Endothelial cell of umbilical vein (primary cell): Measurements from ENCODE around the gene TAOK2. TPM values are rescaled to one million over a fixed set of nuclear protein-coding genes. Genes with fewer than 3 reads are reported as not detected.
A peak's percentile ranks its signal among the peaks of the same experiment; 100 is the strongest.

Experiments
- BruUV-seq: library from RNA; stranded (reverse); fragments of 400-500 nt; replicated peaks from 2 replicates; lab custom pipeline; 2021; lab: Mats Ljungman, UMichigan
- CTCF ChIA-PET: fragments of 300-600, 350-600 bp; sonication (Branson Sonifier 250); formaldehyde crosslinking; loops from one replicate; lab custom pipeline; 2021; ENCODE audit warnings: antibody characterized with exemption, inconsistent platforms; lab: Charles Lee
- POLR2A ChIA-PET: fragments of 300-600, 350-600 bp; sonication (Branson Sonifier 250); formaldehyde crosslinking; loops from one replicate; lab custom pipeline; 2021; ENCODE audit warnings: antibody characterized with exemption, inconsistent platforms; lab: Charles Lee
- DNase-seq: peaks from one replicate; pipeline ENCODE4 v3.0.0-alpha.2; 2011; ENCODE audit warnings: low read depth, low spot score
- FAIRE-seq: peaks from 2 replicates; lab custom pipeline; 2011; peaks lifted over from hg19 to GRCh38; lab: Jason Lieb, UNC
- H2AFZ ChIP-seq: 2 replicates; pipeline ENCODE4 v1.6.0; 2012; ENCODE audit warnings: low read depth, low read length, control low read depth, inconsistent platforms
- H3K27ac ChIP-seq: 2 replicates; pipeline ENCODE4 v1.5.1; 2011; ENCODE audit warnings: low read depth, mild to moderate bottlenecking, control low read depth, low read length, moderate library complexity; ENCODE audit not compliant: insufficient read depth
- H3K27me3 ChIP-seq, 2 experiments: 2 replicates each; pipeline versions ENCODE4 v1.6.0 to v1.6.1; 2011; ENCODE audit warnings: low read length in 2 of 2, mixed read lengths in 1 of 2; ENCODE audit not compliant: control insufficient read depth in 2 of 2, insufficient read depth in 2 of 2
- H3K36me3 ChIP-seq, 2 experiments: 2 replicates in 1 of 2; 3 replicates in 1 of 2; pipeline ENCODE4 v1.5.1; 2011; ENCODE audit warnings: low read length in 2 of 2, mild to moderate bottlenecking in 1 of 2, moderate library complexity in 1 of 2; ENCODE audit not compliant: control insufficient read depth in 2 of 2, insufficient read depth in 2 of 2; ENCODE audit errors: extremely low read depth in 1 of 2
- H3K4me1 ChIP-seq: 3 replicates; pipeline ENCODE4 v1.5.1; 2011; ENCODE audit warnings: mild to moderate bottlenecking, low read length; ENCODE audit not compliant: control insufficient read depth, insufficient read depth; ENCODE audit errors: extremely low read depth
- H3K4me2 ChIP-seq: 2 replicates; pipeline ENCODE4 v1.6.1; 2011; ENCODE audit warnings: low read length, control low read depth, mixed read lengths; ENCODE audit not compliant: insufficient read depth
- H3K4me3 ChIP-seq, 3 experiments: fragments of 200-600 bp in 1 of 3; sonication (generic), shearing (Covaris generic) in 1 of 3; replicated peaks in 1 of 3; 2 replicates each; pipeline ENCODE4 v1.5.1; 2011 to 2016; ENCODE audit warnings: control low read depth in 3 of 3, low read length in 3 of 3, mild to moderate bottlenecking in 2 of 3, inconsistent platforms in 1 of 3, low read depth in 1 of 3, moderate library complexity in 1 of 3; ENCODE audit not compliant: insufficient read depth in 1 of 3
- H3K79me2 ChIP-seq: 2 replicates; pipeline ENCODE4 v1.6.0; 2012; ENCODE audit warnings: low read length, inconsistent platforms; ENCODE audit not compliant: control insufficient read depth, insufficient read depth
- H3K9ac ChIP-seq: replicated peaks from 2 replicates; pipeline ENCODE3; 2011; ENCODE audit warnings: low read length, control low read depth; ENCODE audit not compliant: insufficient read depth; ENCODE audit errors: extremely low read depth
- H3K9me1 ChIP-seq: replicated peaks from 3 replicates; pipeline ENCODE4 v1.6.0; 2011; ENCODE audit warnings: mild to moderate bottlenecking, low read length; ENCODE audit not compliant: control insufficient read depth, insufficient read depth; ENCODE audit errors: extremely low read depth
- H3K9me3 ChIP-seq: replicated peaks from 2 replicates; pipeline ENCODE4 v1.5.1; 2012; ENCODE audit warnings: low read length, inconsistent platforms; ENCODE audit not compliant: control insufficient read depth, insufficient read depth
- H4K20me1 ChIP-seq: replicated peaks from 2 replicates; pipeline ENCODE3; 2011; ENCODE audit warnings: mild to moderate bottlenecking, low read length; ENCODE audit not compliant: control insufficient read depth, insufficient read depth; ENCODE audit errors: extremely low read depth
- FOS ChIP-seq: IDR thresholded peaks from 2 replicates; pipeline ENCODE4 v1.6.1; 2011; ENCODE audit warnings: mild to moderate bottlenecking, low read length, moderate library complexity, borderline replicate concordance; ENCODE audit not compliant: insufficient read depth
- GATA2 ChIP-seq: IDR thresholded peaks from 2 replicates; pipeline ENCODE4 v1.7.0; 2011; ENCODE audit warnings: low read depth, mild to moderate bottlenecking, moderate library complexity, mixed read lengths, low read length; ENCODE audit not compliant: insufficient read length, insufficient read depth
- JUN ChIP-seq: IDR thresholded peaks from 2 replicates; pipeline ENCODE4 v1.6.1; 2011; ENCODE audit warnings: borderline replicate concordance, low read depth; ENCODE audit not compliant: insufficient read length, insufficient read depth
- MYC ChIP-seq: IDR thresholded peaks from one replicate; pipeline ENCODE4 v1.6.1; 2011; ENCODE audit warnings: mild to moderate bottlenecking, low read depth, low read length
- POLR2A ChIP-seq: IDR thresholded peaks from 2 replicates; pipeline ENCODE4 v1.6.1; 2012; ENCODE audit warnings: low read depth, mild to moderate bottlenecking, control low read depth, low read length
- POLR2AphosphoS5 ChIP-seq: IDR thresholded peaks from 2 replicates; pipeline ENCODE4 v1.6.1; 2012; ENCODE audit warnings: low read depth, mild to moderate bottlenecking, control low read depth, low read length, moderate library complexity; ENCODE audit not compliant: insufficient read depth
- dilution Hi-C: fragments of 300-500 bp; cut with MboI; formaldehyde crosslinking; loops from one replicate; pipeline ENCODE4 v1.15.0; 2019; ENCODE audit warnings: low sequenced_read_pairs; ENCODE audit not compliant: extremely low pct_ligation_motif_present
- intact Hi-C: fragments of 100-400 bp; cut with micrococcal nuclease; formaldehyde crosslinking; loops from one replicate; pipeline ENCODE4 v1.10.0; 2022
- polyA plus RNA-seq, 4 experiments: library from polyadenylated mRNA; depleted of rRNA in 3 of 4; stranded (reverse) in 3 of 4; unstranded in 1 of 4; fragments of >200 nt; gene quantifications; 2 replicates each; pipeline versions ENCODE4 v1.2.1 to v1.2.3, GENCODE V29; 2011 to 2012; ENCODE audit warnings: missing spikeins in 1 of 4
- total RNA-seq: library from RNA; stranded (reverse); gene quantifications from 2 replicates; pipeline ENCODE4 v1.2.3, GENCODE V29; 2021
- TF ChIP-seq, protein P1 (sequence below): IDR thresholded peaks from 2 replicates; pipeline ENCODE4 v1.6.1; 2011; ENCODE audit not compliant: insufficient read depth, insufficient read length

TAOK2 gene
- total and polyA plus RNA-seq, 2 donors (not counting 3 experiments of a cell fraction or from before 2014, with no cell fraction given): 52.8 to 114 TPM

DNA sequence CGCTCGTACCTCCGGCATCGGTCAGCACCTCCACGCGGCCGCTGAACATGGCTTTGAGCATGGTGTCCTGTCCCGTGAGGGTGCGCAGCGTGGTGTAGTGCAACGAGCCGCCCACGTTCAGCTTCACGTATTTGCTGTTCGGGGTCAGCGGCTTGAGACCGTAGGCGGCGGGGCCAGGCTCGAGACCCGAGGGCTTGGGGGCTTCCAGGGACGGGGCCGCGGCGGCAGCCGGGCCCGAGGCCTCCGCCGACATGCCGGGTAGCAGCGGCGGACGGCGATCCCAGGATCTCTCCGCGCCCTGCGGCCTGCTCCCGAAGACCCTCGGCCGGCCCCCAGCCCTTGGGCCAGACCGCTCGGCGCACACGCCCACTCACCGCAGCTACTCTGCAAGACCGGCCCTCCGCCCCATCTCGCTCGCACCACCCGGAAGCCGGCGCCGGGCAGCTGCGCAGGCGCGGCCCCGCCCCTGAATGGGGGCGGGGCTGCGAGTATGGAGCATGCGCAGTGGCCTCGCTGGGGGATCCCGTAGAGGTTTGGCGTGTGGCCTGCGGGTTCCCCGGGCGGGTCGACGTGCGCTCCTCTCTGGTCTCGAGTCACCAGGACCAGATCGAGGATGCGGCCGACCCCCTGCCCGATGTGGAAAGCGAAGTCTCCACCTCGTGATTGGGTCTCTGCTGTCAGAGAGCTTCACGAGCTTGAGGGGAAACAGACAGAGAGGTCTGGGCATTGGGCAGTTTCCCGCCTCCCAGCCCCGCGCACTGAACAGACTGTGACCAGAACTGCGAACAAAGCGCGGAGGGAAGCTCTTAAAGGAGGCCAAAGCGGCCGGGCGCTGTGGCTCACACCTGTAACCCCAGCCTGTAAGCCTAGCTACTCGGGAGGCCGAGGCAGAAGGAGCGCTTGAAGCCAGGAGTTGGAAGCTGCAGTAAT is 47.6 kb upstream of the TAOK2 start, which contains the start of gene KCTD13:
Gene KCTD13 (minus strand): TSS at position 446 of the 930 bp plus-strand sequence. CDS start 193 bp downstream, at position 253.
- POLR2A ChIA-PET: interaction anchor here (0.7 to 1.3 kb wide), 3 partner anchors 15 to 47 kb away, joined by 3 read pairs; partner anchors contain the start of gene TAOK2
- DNase-seq (peak; percentile 91), FAIRE-seq (peak; percentile 80)
- Histone ChIP-seq H3K9me1 (no peaks in the 10 kb centered on the region), H2AFZ (peak within 1 kb of the TSS; percentile 74), H3K27ac (peak within 1 kb of the TSS; percentile 19), H3K4me3 (peak within 1 kb of the TSS; percentile 61 to 78 (median 73)), H3K79me2 (peaks cover 10% of the 10 kb centered on the region), H4K20me1 (no peaks in the 10 kb centered on the region), H3K27me3 (no peaks in the 10 kb centered on the region), H3K36me3 (peaks cover 3 to 5% of the 10 kb centered on the region in 2 experiments), H3K9me3 (no peaks in the 10 kb centered on the region), H3K4me2 (peak within 1 kb of the TSS; percentile 96), H3K4me1 (peaks cover 15% of the 10 kb centered on the region), H3K9ac (peak within 1 kb of the TSS; percentile 72)
- no peak for TF ChIP-seq JUN
- TF ChIP-seq, protein P1, sequence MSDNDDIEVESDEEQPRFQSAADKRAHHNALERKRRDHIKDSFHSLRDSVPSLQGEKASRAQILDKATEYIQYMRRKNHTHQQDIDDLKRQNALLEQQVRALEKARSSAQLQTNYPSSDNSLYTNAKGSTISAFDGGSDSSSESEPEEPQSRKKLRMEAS: no peak
- peak; percentile 92 for TF ChIP-seq POLR2AphosphoS5
- TF ChIP-seq FOS: no peak
- peak; percentile 93 for TF ChIP-seq POLR2A
- no peak for TF ChIP-seq MYC
- TF ChIP-seq GATA2: no peak
- intact Hi-C loops: loop anchor here (1.0 to 5.0 kb wide), 2 partner anchors 47 to 104 kb away; partner anchors contain the start of genes MVP and TAOK2
- dilution Hi-C loops: no loop called here
- BruUV-seq: TSS peak; percentile 69
- CTCF ChIA-PET: interaction anchor here (0.6 to 2.5 kb wide), 16 partner anchors 8 to 226 kb away, joined by 3 to 11 read pairs (median 4); partner anchors contain the start of genes ASPHD1, TAOK2 and TMEM219
